ENCODE results near the gene UBE2F.

UBE2F gene

DNA sequence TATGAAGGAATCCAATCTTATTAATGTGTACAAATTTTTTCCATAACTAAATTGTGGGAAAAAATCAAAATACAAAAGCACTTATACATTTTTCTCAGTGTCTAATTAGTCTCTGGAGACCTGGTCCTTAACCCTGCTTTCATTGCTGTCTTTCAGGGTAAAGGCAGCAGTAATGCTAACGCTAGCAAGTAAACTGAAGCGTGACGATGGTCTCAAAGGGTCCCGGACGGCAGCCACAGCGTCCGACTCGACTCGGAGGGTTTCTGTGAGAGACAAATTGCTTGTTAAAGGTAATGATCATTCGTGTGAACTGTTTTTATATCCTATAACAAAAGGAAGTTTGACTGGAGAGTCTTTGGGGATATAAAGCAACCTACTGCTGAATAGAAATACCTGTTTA, 6.1 kb downstream of the UBE2F start:
- H3K27ac ChIP-seq (ENCODE audit: poor library complexity, severe bottlenecking), result no peak overlapping the region
- no peaks in the 10 kb centered on the region for H3K4me1 ChIP-seq (ENCODE audit: insufficient read depth, poor library complexity, severe bottlenecking)
- DNase-seq (ENCODE audit: low spot score), result peak; percentile 6
- H3K9me3 ChIP-seq (ENCODE audit: severe bottlenecking), result no peaks in the 10 kb centered on the region
- H3K27me3 ChIP-seq (ENCODE audit: insufficient read depth, poor library complexity, severe bottlenecking), result no peaks in the 10 kb centered on the region
- H3K4me3 ChIP-seq (ENCODE audit: severe bottlenecking), result no peak overlapping the region
- no peak for ATAC-seq (ENCODE audit: low read depth)
- H3K36me3 ChIP-seq (ENCODE audit: low read depth), result peaks cover 30% of the 10 kb centered on the region
- TF ChIP-seq, protein P1, sequence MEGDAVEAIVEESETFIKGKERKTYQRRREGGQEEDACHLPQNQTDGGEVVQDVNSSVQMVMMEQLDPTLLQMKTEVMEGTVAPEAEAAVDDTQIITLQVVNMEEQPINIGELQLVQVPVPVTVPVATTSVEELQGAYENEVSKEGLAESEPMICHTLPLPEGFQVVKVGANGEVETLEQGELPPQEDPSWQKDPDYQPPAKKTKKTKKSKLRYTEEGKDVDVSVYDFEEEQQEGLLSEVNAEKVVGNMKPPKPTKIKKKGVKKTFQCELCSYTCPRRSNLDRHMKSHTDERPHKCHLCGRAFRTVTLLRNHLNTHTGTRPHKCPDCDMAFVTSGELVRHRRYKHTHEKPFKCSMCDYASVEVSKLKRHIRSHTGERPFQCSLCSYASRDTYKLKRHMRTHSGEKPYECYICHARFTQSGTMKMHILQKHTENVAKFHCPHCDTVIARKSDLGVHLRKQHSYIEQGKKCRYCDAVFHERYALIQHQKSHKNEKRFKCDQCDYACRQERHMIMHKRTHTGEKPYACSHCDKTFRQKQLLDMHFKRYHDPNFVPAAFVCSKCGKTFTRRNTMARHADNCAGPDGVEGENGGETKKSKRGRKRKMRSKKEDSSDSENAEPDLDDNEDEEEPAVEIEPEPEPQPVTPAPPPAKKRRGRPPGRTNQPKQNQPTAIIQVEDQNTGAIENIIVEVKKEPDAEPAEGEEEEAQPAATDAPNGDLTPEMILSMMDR (IDR thresholded peaks at IDR 0.05; ENCODE audit: poor library complexity, severe bottlenecking), result no peak

DNA sequence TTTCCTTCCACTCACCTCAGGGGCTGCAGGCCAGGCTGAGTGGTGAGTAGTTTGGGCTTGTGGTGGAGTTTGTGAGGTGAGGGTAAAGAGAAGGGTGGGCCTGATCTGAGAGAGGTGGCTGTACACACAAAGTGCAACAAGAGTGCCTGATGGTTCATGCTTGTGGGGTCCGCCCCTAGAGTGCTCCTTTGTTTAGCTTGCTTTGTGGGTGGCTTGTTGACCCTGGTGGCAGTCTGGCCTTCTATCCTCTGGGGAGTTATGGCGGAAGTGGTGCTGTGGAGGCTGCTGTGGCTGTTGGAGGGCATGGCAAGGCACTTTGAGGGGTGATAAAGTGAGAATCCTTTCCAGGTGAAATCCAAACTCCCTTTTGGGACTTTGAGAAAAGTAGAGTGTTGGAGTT, 10.6 kb downstream of the UBE2F start:
- Histone ChIP-seq H3K27me3 (ENCODE audit: insufficient read depth, poor library complexity, severe bottlenecking) (no peaks in the 10 kb centered on the region), H3K4me1 (ENCODE audit: insufficient read depth, poor library complexity, severe bottlenecking) (no peaks in the 10 kb centered on the region), H3K9me3 (ENCODE audit: severe bottlenecking) (no peaks in the 10 kb centered on the region), H3K4me3 (ENCODE audit: severe bottlenecking) (no peak overlapping the region), H3K36me3 (ENCODE audit: low read depth) (peaks cover 23% of the 10 kb centered on the region), H3K27ac (ENCODE audit: poor library complexity, severe bottlenecking) (no peak overlapping the region)
- DNase-seq (ENCODE audit: low spot score) (no peak), ATAC-seq (ENCODE audit: low read depth) (no peak)
- TF ChIP-seq, protein P1 (IDR thresholded peaks at IDR 0.05; ENCODE audit: poor library complexity, severe bottlenecking), result no peak

DNA sequence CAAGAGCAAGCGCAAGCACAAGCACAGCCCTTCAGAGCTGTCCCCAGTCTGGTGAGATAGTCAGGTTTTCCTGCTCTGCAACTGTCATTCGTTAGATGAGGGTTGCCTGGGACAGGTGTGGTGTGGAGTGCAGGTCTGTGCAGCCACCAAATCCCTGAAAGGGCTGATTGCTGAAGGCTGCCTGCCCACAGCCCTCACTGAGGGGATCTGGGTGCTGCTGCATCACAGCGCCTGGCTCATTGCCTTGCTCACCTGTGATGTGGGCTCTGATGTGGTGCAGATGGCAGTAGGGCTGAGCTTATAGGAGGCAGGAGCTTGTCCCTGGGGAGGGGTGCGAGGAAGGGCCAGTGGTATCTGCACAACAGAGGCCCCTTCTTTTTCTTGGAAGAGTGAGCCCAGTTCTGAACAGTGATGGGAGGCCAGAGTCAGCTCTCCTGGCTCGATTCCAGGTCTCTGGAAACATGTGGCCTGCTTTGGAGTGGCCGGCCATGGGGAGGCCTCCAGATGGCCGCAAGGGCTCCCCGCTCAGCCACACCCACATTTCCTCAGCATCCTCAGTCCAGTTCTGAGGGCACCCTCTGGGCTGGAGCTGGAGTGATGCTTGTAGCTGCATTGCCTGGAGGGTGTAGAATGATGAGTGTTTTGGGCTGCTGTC, 11.4 kb downstream of the UBE2F start:
- H3K36me3 ChIP-seq (ENCODE audit: low read depth), result peaks cover 23% of the 10 kb centered on the region
- DNase-seq (ENCODE audit: low spot score) (no peak), ATAC-seq (ENCODE audit: low read depth) (no peak)
- TF ChIP-seq, protein P1 (IDR thresholded peaks at IDR 0.05; ENCODE audit: poor library complexity, severe bottlenecking), result no peak
- no peak overlapping the region for H3K27ac ChIP-seq (ENCODE audit: poor library complexity, severe bottlenecking)
- no peaks in the 10 kb centered on the region for H3K9me3 ChIP-seq (ENCODE audit: severe bottlenecking)
- no peaks in the 10 kb centered on the region for H3K27me3 ChIP-seq (ENCODE audit: insufficient read depth, poor library complexity, severe bottlenecking)
- H3K4me1 ChIP-seq (ENCODE audit: insufficient read depth, poor library complexity, severe bottlenecking), result no peaks in the 10 kb centered on the region
- H3K4me3 ChIP-seq (ENCODE audit: severe bottlenecking), result no peak overlapping the region

DNA sequence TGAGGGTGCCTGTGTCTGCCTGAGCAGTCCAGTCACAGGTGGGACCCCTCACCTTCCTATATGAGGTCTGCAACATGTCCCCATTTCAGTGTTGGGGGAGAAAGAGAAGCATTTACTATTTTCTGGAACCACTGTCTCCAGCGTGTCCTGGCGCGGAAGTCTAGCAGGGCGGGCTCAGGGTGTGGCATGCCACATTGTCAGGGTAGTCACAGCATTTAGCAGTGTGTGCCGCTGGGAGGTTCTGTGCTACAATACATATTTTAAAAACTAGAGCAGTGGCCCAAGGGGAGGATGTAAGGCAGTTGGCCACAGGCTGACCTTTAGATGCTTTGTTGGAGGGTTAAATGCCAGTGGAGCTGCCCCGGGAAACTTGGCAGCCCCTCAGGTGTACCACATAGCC, 12.5 kb downstream of the UBE2F start:
- H3K4me1 ChIP-seq (ENCODE audit: insufficient read depth, poor library complexity, severe bottlenecking), result no peaks in the 10 kb centered on the region
- TF ChIP-seq, protein P1 (IDR thresholded peaks at IDR 0.05; ENCODE audit: poor library complexity, severe bottlenecking), result no peak

DNA sequence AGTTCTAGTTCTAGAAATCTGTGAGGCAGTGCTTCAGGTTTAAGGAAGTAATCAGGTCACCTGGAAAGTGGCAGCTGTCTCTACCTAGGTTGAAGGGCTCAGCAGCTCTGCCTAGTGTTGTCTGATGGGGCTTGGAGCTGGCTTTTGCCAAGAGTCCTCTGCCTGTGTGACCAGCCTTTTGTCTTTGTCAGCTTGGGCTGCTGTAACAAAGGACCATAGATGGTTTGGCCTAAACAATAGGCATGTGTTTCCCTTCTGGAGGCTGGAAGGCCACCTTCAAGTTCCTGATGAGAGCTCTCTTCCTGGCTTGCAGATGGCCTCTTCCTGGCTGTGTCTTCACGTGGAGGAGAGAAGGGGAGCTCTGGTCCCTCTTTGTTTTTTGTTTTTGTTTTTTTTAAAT, 13.3 kb downstream of the UBE2F start:
- ATAC-seq (ENCODE audit: low read depth) (0 out of 3 replicates have a peak, but pooled peaks have one; percentile 17), DNase-seq (ENCODE audit: low spot score) (no peak)
- H3K27ac ChIP-seq (ENCODE audit: poor library complexity, severe bottlenecking), result no peak overlapping the region
- TF ChIP-seq, protein P1 (IDR thresholded peaks at IDR 0.05; ENCODE audit: poor library complexity, severe bottlenecking), result no peak
- H3K4me1 ChIP-seq (ENCODE audit: insufficient read depth, poor library complexity, severe bottlenecking), result no peaks in the 10 kb centered on the region
- H3K4me3 ChIP-seq (ENCODE audit: severe bottlenecking), result no peak overlapping the region
- H3K36me3 ChIP-seq (ENCODE audit: low read depth), result peaks cover 13% of the 10 kb centered on the region
- H3K9me3 ChIP-seq (ENCODE audit: severe bottlenecking), result no peaks in the 10 kb centered on the region
- H3K27me3 ChIP-seq (ENCODE audit: insufficient read depth, poor library complexity, severe bottlenecking), result no peaks in the 10 kb centered on the region

More for the DNA sequence above, 12.5 kb downstream of the UBE2F start:
- peaks cover 14% of the 10 kb centered on the region for H3K36me3 ChIP-seq (ENCODE audit: low read depth)
- DNase-seq (ENCODE audit: low spot score) (no peak), ATAC-seq (ENCODE audit: low read depth) (no peak)
- no peaks in the 10 kb centered on the region for H3K27me3 ChIP-seq (ENCODE audit: insufficient read depth, poor library complexity, severe bottlenecking)
- no peaks in the 10 kb centered on the region for H3K9me3 ChIP-seq (ENCODE audit: severe bottlenecking)
- H3K4me3 ChIP-seq (ENCODE audit: severe bottlenecking), result no peak overlapping the region
- H3K27ac ChIP-seq (ENCODE audit: poor library complexity, severe bottlenecking), result no peak overlapping the region

All from RWPE2 (cell line).